ENCODE data around the gene CADPS. TPM values are rescaled to one million over a fixed set of nuclear protein-coding genes. Genes with fewer than 3 reads are reported as not detected.
A peak's percentile ranks its signal among the peaks of the same experiment; 100 is the strongest.

CADPS gene
- total and polyA plus RNA-seq, 11 donors: 3.6 to 37.8 (median 12.9) TPM

DNA sequence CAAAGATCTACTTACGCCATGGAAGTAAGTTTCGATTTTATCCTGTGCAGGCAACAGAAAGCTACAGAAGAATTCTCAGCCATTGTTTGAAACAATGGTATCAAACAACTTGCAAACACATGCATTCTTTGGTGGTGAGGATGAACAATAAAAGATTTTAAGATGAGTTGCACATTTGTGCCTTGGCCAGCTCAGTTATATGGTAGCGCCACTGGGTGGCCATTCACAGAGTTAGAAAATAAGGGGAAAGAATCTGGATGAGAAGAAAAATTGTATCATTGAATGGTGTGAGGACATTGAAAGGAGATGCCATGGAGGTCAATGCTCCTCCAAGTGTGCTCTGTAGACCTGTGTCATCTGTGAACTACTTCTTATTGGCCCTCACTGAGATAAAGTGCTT, 11.6 kb downstream of the CADPS start:
- Histone ChIP-seq H3K4me3 (no peak overlapping the region), H3K27me3 (no peaks in the 10 kb centered on the region), H3K4me1 (no peaks in the 10 kb centered on the region), H3K36me3 (no peaks in the 10 kb centered on the region), H3K9me3 (no peaks in the 10 kb centered on the region), H3K27ac (no peak overlapping the region)
- no peak for ATAC-seq
- WGBS, 4 donors: 95 to 96% (median 95%) methylated on average over 3 of the region's 3 CpGs
- intact Hi-C loops (cut with DNase I): no loop called here
- DNase-seq: no peak
- no peak for TF ChIP-seq POLR2A (IDR thresholded peaks at IDR 0.05)
- TF ChIP-seq, protein P1, sequence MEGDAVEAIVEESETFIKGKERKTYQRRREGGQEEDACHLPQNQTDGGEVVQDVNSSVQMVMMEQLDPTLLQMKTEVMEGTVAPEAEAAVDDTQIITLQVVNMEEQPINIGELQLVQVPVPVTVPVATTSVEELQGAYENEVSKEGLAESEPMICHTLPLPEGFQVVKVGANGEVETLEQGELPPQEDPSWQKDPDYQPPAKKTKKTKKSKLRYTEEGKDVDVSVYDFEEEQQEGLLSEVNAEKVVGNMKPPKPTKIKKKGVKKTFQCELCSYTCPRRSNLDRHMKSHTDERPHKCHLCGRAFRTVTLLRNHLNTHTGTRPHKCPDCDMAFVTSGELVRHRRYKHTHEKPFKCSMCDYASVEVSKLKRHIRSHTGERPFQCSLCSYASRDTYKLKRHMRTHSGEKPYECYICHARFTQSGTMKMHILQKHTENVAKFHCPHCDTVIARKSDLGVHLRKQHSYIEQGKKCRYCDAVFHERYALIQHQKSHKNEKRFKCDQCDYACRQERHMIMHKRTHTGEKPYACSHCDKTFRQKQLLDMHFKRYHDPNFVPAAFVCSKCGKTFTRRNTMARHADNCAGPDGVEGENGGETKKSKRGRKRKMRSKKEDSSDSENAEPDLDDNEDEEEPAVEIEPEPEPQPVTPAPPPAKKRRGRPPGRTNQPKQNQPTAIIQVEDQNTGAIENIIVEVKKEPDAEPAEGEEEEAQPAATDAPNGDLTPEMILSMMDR (IDR thresholded peaks at IDR 0.05): no peak

DNA sequence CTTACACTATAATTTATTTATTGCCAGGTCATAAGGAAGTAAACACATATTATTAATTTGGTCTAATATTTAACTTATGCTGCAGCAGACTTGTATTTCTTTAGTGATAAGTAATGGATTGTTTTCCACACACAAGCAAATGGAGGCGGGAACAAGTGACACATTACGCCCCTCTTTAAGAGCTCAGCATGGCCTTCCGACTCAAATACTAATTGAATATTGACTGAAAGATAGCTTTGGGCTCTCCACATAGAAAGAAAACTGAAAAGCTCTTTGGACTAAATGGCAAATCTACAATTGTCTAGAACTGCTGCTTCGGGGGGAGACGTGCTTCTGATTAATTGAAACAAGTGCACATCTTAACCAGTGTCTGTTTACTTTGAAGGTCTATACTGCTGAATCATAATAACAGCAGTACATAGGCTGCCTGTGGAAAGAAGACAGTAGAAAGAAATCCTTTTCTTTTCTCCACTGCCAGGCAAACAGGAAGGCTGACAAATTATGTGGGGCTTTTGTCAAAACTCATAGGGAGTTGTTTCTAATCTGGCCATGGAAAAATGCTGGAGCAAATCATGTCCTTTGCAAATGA, 15.9 kb downstream of the CADPS start:
- 85 to 91% (median 87%) methylated on average over 5 of the region's 5 CpGs for WGBS, 4 donors
- ATAC-seq (no peak), DNase-seq (no peak)
- no peak overlapping the region for H3K27ac ChIP-seq
- intact Hi-C loops (cut with DNase I): no loop called here
- TF ChIP-seq, protein P1 (IDR thresholded peaks at IDR 0.05): no peak
- TF ChIP-seq POLR2A (IDR thresholded peaks at IDR 0.05): no peak
- H3K9me3 ChIP-seq: no peaks in the 10 kb centered on the region
- H3K4me3 ChIP-seq: no peak overlapping the region
- no peaks in the 10 kb centered on the region for H3K27me3 ChIP-seq
- no peaks in the 10 kb centered on the region for H3K4me1 ChIP-seq
- H3K36me3 ChIP-seq: no peaks in the 10 kb centered on the region

DNA sequence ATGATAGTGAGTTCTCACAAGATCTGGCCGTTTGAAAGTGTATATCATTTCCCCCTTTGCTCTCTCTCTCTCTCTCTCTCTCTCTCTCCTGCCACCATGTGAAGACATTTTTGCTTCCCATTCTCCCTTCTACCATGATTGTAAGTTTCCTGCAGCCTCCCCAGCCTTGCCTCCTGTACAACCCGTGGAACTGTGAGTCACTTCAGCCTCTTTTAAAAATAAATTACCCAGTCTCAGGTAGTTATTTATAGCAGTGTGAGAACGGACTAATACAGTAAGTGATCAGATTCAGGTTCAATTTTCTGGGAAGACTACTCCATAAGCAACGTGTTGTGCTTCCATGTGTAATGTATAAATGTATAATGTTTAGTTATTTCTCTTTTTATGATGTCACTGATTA, 29.2 kb downstream of the CADPS start:
- Histone ChIP-seq H3K4me1 (no peaks in the 10 kb centered on the region), H3K4me3 (no peak overlapping the region), H3K27ac (no peak overlapping the region), H3K36me3 (no peaks in the 10 kb centered on the region), H3K9me3 (no peaks in the 10 kb centered on the region), H3K27me3 (no peaks in the 10 kb centered on the region)
- ATAC-seq: peak in 1 of 4 donors; percentile 59
- no peak for TF ChIP-seq POLR2A (IDR thresholded peaks at IDR 0.05)
- TF ChIP-seq, protein P1 (IDR thresholded peaks at IDR 0.05): no peak
- 35 to 44% (median 41%) methylated on average over 4 of the region's 4 CpGs for WGBS, 4 donors
- intact Hi-C loops (cut with DNase I): no loop called here
- no peak for DNase-seq

DNA sequence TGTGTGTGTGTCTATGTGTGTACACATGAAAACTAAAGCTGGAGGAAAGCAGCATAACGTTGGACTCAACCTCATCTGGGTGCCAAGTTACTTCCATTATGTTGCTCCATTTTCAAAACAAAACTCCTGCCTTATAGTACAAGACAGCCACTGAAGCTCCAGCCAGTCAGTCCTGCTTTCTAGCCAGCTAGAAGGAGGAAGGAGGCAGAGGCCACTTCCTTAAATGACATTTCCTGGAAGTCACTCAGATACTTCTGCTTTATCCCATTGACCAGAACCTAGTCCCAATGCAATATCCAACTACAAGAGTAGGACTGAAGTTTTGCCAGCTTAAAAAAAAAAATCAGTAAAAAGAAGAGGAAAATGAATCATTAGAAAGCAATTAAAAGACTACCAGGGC, 31.7 kb downstream of the CADPS start:
- Histone ChIP-seq H3K9me3 (no peaks in the 10 kb centered on the region), H3K27me3 (no peaks in the 10 kb centered on the region), H3K36me3 (no peaks in the 10 kb centered on the region), H3K4me1 (no peaks in the 10 kb centered on the region), H3K27ac (no peak overlapping the region), H3K4me3 (no peak overlapping the region)
- DNase-seq (no peak), ATAC-seq (no peak)
- TF ChIP-seq, protein P1 (IDR thresholded peaks at IDR 0.05): no peak
- no peak for TF ChIP-seq POLR2A (IDR thresholded peaks at IDR 0.05)
- 46 to 54% (median 49%) methylated on average over 1 of the region's 1 CpG for WGBS, 4 donors
- intact Hi-C loops (cut with DNase I): no loop called here
